Effector CD8-positive, alpha-beta T cell (primary cell): ENCODE measurements around the gene MITF.

ENCODE experiments used
- DNase-seq: peaks from one replicate; lab custom pipeline; 2025; lab: John Stamatoyannopoulos, UW

Gene MITF

GRCh38 chr3:69755795-69756194, 16.5 kb downstream of the MITF start:
- no peak for DNase-seq

- no peak for DNase-seq
Measured at GRCh38 chr3:69761896-69762767, 22.9 kb downstream of the MITF start.

GRCh38 chr3:69762768-69763229, 23.5 kb downstream of the MITF start:
- no peak for DNase-seq

DNA sequence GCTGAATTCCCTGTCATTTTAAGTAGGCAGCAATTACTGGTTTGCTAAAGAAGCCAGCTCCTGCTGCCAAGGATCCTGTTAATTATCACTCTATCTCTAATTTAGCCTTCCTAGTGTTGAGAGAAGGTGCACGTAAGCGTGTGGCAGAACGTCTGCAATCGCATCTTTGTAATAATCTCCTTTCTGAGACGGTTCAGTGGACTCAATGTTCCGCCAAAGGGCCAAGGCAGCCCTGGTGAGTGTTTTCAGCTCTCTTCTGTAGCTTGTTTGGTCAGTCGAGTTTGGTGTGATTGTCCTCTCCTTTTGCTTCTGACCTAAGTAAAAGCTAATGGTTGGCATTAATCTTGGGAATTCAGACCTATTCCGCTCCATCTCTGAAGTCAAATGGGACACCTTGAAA, 24.2 kb downstream of the MITF start:
- no peak for DNase-seq

- no peak for DNase-seq
Measured at GRCh38 chr3:69764121-69764741, 25.0 kb downstream of the MITF start.

GRCh38 chr3:69764861-69765260, 25.6 kb downstream of the MITF start:
- DNase-seq, result no peak

- no peak for DNase-seq
Measured at GRCh38 chr3:69766638-69767037, 27.4 kb downstream of the MITF start.

- no peak for DNase-seq
Measured at GRCh38 chr3:69767571-69767970, 28.3 kb downstream of the MITF start.

GRCh38 chr3:69768438-69768837, 29.2 kb downstream of the MITF start:
- no peak for DNase-seq

- DNase-seq, result no peak
Measured at GRCh38 chr3:69770219-69770618, 31.0 kb downstream of the MITF start.

- DNase-seq, result no peak
Measured at GRCh38 chr3:69770976-69771634, 31.8 kb downstream of the MITF start.

DNA sequence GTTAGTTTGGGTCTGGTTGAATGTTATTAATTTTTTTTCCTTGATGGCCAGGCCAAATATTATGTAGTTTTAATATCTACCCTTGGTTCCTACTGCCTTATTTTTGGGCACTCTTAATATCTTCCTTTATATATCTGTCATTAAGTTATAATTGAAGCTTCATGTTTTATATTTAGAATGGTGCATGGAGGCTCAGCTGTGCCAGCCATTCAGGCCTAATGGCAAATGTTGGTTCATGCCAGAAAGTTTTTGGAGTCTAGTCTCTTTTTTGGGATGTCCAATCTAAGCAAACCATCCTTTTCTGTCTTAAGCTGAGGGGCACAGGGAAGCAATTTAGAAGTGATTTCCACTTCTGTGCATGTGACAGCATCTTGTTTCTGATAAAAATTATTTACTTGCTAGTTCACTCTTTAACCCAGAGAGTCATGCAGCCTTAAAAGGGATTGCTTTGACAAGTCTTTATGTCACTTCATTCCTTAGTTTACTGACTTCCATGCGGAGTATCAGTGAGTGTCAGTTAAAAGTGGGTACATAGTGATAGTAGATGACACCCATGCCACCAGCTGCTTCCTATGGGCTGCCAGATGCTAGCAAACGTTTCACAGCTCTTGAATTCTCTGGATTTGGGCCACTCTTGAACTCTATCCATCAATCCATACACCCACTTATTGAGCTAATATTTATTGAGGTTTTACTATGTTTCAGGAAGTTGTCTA, 33.0 kb downstream of the MITF start:
- DNase-seq, result no peak

DNA sequence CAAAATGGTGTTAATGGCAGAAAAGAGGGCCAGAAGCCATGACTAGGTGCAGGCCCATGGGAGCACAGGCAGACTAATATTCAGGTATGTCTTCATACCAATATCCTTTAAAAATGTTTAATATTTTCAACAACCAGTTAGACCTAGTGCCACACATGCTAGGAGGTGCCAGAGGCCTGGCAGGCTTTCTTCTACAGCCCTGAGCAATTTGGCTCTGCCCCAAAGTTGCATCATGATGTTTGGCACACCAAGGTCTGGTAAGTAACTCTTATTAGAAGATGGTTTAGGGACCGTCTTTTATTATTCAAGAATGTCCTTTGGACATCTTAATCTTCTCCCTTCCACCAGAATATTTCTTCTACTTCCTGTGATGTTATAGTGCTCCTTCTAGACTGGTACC, 34.8 kb downstream of the MITF start:
- no peak for DNase-seq

DNA sequence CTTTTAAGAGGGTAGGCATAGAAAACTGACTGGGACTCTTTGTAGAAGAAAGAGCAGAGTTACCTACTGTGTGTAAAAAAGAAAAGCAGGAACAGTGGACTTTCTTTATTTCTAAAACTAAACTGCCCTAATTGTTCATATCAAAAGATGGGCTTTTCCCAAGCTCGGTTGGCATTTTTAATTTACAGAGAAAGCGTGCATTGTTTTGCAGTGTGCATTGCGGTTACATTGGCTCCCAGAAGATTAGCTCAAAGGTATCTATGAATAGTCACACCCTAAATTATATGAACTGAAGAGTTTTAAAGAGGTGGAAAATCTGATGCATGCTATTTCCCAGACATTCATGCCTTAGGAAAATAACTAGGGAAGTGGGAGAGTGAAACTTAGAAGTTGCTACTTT, 36.5 kb downstream of the MITF start:
- DNase-seq, result no peak

GRCh38 chr3:69776289-69776688, 37.0 kb downstream of the MITF start:
- no peak for DNase-seq

DNA sequence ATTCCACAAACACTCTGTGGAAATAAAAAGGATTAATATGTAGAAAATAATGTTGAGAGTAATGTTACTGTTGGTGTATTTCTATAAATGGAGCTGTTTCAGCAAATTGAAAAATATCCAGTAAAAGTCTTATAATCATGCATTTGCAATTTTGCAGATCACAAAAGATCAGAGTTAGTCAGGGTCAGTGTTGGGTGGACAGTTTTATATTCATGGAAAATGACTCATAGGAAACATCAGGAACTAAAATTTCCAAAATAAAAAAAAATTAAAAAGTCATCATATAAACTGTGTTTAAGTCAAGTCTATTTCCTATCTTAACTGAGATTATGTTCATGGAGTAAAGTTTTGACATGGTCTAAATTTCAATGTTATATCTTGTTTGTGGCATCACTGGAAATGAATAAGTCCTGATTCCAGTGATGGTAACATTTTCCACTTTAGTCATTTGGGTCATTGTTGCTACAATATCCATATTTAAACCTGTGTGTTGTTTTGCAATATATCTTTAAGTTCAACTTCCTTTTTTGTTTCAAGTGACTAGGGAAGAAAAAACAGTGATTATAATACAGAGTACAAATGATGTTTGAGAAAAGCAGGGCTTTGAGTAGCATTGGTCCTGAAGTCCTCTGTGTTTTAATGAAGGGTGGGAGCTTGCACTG, 37.8 kb downstream of the MITF start:
- no peak for DNase-seq

- DNase-seq, result no peak
Measured at GRCh38 chr3:69777582-69777967, 38.3 kb downstream of the MITF start.

DNA sequence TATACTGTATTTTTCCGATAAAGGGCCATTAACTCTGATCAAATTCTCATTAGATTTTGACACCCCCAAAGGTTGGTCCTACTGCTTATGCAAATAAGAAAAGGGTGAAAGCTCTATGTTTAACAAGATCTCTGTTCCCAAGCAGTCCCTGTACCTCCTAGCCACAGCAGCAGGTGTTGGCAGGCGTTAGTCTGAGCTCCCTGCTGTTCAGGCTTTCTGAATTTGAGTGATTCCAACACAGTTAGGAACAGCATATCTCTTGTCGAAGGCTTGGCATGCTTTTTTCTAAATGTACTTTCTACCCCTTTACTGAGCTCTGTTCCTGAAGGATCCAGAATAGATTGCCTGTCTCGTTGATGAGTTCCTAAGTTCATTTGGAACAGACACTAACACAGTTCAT, 42.3 kb downstream of the MITF start:
- DNase-seq, result no peak

DNA sequence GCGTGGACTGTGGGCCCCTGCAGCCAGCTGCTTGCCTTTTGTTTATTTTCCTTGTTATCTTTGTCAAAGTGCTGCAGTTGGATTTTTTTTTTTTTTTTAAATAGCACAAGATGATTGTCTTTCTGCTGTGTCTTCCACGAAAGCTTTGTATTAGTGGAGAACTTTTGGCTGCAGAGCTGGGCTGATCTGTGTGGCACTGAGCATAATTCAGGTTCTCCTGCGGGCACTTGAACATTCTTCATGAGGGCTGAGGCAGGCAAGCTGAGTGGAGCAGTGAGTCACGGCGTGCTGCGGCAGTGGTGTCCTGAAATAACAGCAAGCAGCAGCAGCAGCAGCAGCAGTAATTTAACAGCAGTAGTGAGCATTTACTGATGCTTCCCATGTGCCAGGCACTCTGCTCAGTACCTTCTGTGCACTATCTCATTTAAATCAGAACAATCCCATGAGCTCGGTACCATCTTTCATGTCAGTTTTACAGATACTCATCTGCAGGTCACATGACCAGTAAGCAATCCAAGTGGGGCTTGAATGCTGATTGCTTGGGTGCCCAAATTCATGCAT, 45.8 kb downstream of the MITF start:
- DNase-seq, result no peak

GRCh38 chr3:69785769-69786320, 46.6 kb downstream of the MITF start:
- no peak for DNase-seq

DNA sequence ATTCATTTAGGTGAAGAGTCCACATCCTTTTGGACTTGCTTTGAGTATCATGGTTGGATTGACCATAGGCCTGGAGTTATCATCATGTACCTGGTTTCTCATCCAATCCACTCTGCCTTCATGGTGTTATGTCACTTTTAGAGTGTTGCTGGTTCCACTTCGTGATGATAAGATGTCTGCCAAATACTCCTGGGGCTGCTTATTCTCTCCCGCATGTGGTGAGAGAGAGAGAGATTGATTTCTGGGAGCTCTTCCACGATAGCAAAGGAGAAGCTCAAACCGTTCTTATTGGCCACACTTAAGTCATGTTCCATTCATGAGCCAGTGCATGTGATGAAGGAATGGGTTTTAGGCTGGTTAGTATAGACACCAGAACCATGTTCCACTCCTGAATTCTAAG, 47.6 kb downstream of the MITF start:
- DNase-seq, result no peak
